T-helper 1 cell treated with Interleukin-12 subunit alpha and Interleukin-12 subunit beta and Interleukin-4 antibody, amounts not matched to agents 30 μg/mL and 1 μg/mL, for 36 hours (primary cell): ENCODE measurements around the gene ANXA5.
"Not testable (repeated sequence)": the region's sequence is repeated elsewhere in the genome, so short reads cannot be mapped to it uniquely, and the experiment has no call there.

Experiments used
- H3K27ac Mint-ChIP-seq: one replicate; pipeline ENCODE4 v1.8.0; 2021; ENCODE audit warnings: mild to moderate bottlenecking, mixed read lengths
- H3K27me3 Mint-ChIP-seq: one replicate; pipeline ENCODE4 v1.8.0; 2021; ENCODE audit warnings: low read depth, mixed read lengths
- H3K36me3 Mint-ChIP-seq: one replicate; pipeline ENCODE4 v1.8.0; 2021; ENCODE audit warnings: low read depth, mixed read lengths
- H3K4me1 Mint-ChIP-seq: one replicate; pipeline ENCODE4 v1.8.0; 2021; ENCODE audit warnings: low read depth, mixed read lengths
- H3K4me3 Mint-ChIP-seq: one replicate; pipeline ENCODE4 v1.8.0; 2021; ENCODE audit warnings: mild to moderate bottlenecking, moderate library complexity, mixed read lengths
- H3K9me3 Mint-ChIP-seq: one replicate; pipeline ENCODE4 v1.8.0; 2021; ENCODE audit warnings: mixed read lengths

Gene ANXA5

DNA sequence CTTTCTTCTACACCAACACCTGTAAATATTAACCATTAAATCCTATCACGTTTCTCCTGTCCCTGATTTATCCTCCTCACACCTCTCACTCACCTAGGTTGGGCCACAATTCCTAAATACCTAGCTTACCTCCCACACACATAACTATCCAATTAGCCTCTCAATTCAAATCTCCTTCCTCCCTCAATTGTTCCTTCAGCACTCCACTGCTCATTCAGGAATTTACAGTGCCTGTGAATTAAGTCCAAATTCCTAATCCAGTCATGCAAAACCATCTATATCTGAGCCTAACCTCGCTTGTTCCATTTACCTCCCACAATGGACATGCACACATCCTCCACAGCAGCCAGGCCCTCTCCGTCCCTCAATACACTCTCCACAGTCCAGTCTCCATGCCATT is 17.5 kb downstream of the ANXA5 start:
- H3K36me3 Mint-ChIP-seq: peaks cover 47% of the 10 kb centered on the region

DNA sequence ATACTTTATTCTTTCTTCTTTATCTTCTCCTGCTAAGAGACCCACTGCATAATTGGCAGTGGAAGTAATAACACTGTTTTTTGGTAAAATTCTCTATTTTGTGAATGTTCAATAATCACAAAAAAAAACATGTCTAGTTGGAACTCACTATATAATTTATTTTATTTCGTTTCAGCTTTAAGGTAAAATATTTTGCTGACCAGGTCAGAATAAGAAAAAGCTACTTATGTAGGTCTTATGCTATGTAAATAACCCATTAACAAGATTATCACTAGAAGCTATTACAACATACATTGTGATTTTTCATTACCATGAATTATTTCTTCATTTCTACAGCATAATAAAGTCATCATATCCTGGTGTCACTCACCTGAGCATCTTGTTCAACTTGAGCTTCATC is 19.3 kb downstream of the ANXA5 start:
- no peak overlapping the region for H3K27ac Mint-ChIP-seq
- peaks cover 44% of the 10 kb centered on the region for H3K36me3 Mint-ChIP-seq
- H3K4me1 Mint-ChIP-seq: peaks cover 2% of the 10 kb centered on the region
- H3K27me3 Mint-ChIP-seq: no peaks in the 10 kb centered on the region
- no peaks in the 10 kb centered on the region for H3K9me3 Mint-ChIP-seq
- H3K4me3 Mint-ChIP-seq: no peak overlapping the region

More for the DNA sequence above, 17.5 kb downstream of the ANXA5 start:
- H3K4me1 Mint-ChIP-seq: peaks cover 4% of the 10 kb centered on the region
- no peak overlapping the region for H3K27ac Mint-ChIP-seq
- H3K9me3 Mint-ChIP-seq: no peaks in the 10 kb centered on the region
- H3K27me3 Mint-ChIP-seq: no peaks in the 10 kb centered on the region
- no peak overlapping the region for H3K4me3 Mint-ChIP-seq

DNA sequence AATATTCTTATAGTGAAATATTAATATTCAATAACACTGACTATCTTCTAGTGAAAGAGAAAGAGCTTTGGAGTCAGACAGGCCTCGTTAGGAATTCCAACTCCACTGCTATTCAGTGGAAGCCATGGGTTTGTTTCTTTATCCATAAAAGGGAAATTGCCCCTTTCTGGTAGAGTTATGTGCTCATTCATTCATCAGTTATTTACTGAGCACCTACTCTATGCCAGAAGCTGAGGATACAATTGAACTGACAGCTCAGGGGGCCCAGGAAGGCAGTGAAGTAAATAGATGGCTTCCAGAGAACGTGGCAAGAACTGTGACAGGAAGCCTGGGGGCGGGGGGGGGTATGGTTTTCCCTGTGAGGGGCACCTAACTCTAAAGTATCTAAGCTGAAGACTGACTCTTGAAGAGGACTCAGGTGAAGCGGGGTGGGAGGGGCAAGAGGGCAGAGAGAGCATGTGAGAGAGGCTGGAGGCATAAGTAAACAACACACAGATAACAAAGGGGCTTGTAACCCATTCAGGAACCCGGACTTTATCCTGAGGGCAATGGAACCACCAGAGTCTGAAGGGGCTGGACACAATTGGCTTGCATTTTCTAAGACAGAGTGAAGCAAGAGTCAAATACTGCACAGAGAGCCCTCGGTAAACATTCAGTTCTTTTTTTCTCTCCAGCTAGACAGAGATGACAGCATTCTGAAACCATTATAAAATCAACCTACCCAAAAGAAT is 20.3 kb downstream of the ANXA5 start:
- no peak overlapping the region for H3K4me3 Mint-ChIP-seq
- peaks cover 51% of the 10 kb centered on the region for H3K36me3 Mint-ChIP-seq
- no peak overlapping the region for H3K27ac Mint-ChIP-seq
- H3K27me3 Mint-ChIP-seq: no peaks in the 10 kb centered on the region
- H3K9me3 Mint-ChIP-seq: no peaks in the 10 kb centered on the region
- H3K4me1 Mint-ChIP-seq: peaks cover 2% of the 10 kb centered on the region

DNA sequence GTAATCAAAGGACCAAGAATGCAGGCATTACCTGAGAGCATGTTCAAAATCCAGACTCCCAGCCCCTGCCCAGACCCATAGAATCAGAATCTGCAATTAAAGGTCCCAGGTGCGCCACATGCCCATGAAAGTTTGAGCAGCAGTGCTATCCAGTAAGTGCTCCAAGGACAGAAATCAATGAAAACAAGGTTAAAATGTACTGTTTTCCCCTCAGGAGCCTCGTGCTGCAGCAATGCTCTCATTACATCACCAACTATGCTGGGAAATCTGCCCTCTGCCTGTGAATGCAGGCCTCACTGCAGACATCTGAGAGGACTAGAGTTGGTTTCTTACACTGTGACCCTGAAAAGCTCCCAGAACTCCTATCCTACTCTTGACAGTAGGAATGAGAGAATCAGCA is 21.1 kb downstream of the ANXA5 start:
- Mint-ChIP-seq H3K27ac (no peak overlapping the region), H3K4me3 (no peak overlapping the region), H3K36me3 (peaks cover 51% of the 10 kb centered on the region)

DNA sequence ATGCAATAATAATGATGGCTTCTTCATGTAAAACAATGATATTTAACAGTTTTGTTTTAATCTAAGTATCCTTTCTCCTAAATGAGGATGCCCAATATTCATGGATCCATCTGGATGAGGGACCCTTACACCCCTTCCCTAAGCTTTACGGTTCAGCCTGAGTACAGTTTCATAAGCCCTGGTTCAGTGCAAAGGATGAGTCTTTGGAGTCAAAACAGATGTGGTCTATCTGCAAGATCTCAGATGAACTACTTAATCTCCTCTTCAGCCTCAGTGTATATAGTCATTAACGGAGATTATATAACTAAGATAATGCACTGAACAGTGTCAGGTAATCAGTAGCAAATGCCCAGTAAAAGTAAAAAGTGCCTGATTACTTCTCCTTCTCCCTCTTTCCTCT is 22.1 kb downstream of the ANXA5 start:
- Mint-ChIP-seq H3K36me3 (peaks cover 48% of the 10 kb centered on the region), H3K27me3 (no peaks in the 10 kb centered on the region), H3K9me3 (no peaks in the 10 kb centered on the region), H3K27ac (no peak overlapping the region), H3K4me3 (no peak overlapping the region), H3K4me1 (peaks cover 2% of the 10 kb centered on the region)

More for the DNA sequence above, 21.1 kb downstream of the ANXA5 start:
- H3K4me1 Mint-ChIP-seq: peaks cover 2% of the 10 kb centered on the region
- no peaks in the 10 kb centered on the region for H3K9me3 Mint-ChIP-seq
- H3K27me3 Mint-ChIP-seq: no peaks in the 10 kb centered on the region

DNA sequence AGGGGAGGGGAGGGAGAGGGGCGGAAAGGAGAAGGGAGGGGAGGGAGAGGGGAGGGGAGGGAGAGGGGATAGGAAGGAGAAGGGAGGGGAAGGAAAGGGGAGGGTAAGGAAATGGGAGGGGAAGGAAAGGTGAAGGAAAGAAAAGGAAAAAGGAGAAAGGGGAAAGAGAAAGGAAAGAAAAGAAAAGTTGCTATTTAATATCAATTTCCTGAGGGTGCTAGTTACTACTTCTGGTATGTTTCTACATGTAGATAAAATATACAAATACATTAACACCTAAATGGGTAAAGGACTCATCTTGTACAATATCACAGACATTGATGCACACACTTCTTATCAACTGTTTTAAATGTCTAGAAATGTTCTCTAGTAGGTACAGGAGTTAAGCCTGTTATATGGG is 22.6 kb downstream of the ANXA5 start:
- Mint-ChIP-seq H3K27ac (no peak overlapping the region), H3K4me3 (no peak overlapping the region), H3K27me3 (no peaks in the 10 kb centered on the region), H3K36me3 (peaks cover 48% of the 10 kb centered on the region), H3K4me1 (peaks cover under 1% of the 10 kb centered on the region), H3K9me3 (no peaks in the 10 kb centered on the region)

DNA sequence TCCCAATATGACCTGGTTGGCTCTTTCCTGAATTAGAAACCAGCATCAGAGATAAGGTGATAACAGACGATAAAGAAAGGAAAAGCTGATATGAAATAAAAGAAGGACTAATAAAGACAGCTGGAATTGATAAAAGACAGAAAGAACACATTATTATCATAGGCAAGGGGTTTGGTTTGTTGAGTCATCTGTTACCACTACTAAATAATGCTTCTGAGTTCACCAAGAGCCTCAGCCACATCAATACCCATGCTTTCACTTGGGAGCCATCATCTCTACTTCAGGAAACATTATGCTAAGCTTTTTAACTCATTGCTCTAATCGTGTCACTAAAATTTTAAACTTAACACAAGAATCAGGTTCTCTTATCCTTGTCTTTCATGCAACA is 27.6 kb downstream of the ANXA5 start:
- H3K9me3 Mint-ChIP-seq: no peaks in the 10 kb centered on the region
- no peaks in the 10 kb centered on the region for H3K27me3 Mint-ChIP-seq
- peaks cover 52% of the 10 kb centered on the region for H3K36me3 Mint-ChIP-seq
- no peak overlapping the region for H3K27ac Mint-ChIP-seq
- H3K4me1 Mint-ChIP-seq: no peaks in the 10 kb centered on the region
- H3K4me3 Mint-ChIP-seq: no peak overlapping the region

DNA sequence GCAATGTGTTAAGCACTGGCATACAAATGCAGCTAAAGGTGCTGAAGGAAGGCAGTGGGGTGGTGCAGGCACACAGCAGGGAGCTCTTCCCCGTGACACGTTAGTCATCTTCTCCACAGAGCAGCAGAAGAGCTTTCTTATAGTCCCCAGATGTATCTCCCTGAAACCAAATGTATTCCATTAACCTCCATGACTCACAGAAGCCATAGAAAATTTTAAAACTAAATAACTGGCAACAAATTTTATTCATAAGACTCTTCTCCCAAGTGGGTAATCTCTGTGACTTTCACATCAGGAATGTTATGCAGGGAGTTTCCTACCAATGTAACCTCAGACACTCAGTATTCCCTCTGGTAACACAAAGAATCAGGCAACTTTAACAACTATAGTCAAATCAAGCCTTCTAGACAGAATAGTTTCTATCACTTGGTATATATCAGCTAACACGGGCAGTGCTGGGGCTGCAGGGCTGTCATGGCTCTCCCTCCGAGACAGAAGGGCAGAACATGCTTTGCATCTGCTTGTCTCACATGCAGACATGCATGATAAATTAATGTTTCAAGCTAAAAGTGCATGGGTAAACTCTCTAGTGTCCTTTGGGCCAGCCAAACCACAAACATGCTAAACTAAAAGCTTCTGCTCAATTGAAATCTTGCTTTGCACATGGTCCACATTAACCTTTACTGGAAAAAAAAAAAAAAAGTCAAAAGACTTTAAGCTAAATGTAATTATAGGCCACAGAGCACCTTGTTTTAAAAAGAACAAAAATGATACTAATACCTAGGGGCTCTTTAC is 28.2 kb downstream of the ANXA5 start:
- peaks cover 53% of the 10 kb centered on the region for H3K36me3 Mint-ChIP-seq

DNA sequence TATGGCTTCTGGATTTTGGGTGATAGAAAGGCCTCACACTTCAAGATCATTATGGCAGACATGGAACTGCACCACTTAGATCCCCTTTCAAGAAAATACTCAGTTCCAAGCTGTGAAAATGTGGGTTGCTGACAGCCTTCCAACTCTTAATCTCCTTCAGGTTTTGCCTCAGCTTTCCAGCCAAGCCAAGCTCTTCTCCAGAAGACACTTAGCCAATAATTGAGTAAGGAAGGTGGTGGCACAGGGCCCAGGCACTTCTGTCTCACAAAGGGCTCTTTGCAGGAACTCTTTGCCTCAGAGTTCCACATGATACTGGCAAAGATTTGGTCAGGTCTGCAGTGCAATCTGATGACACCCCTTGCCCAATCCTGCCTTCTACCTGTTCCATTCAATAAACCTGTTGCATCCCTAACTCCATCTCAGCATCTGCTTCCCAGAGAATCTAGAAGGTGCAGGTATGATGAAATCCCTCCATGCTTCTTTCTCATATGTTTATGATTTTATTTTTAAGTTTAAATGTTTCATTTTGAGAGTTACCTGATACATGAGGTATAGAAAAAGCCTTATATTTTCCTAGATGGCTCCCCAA is 30.6 kb downstream of the ANXA5 start:
- no peak overlapping the region for H3K27ac Mint-ChIP-seq
- peaks cover 47% of the 10 kb centered on the region for H3K36me3 Mint-ChIP-seq
- no peaks in the 10 kb centered on the region for H3K9me3 Mint-ChIP-seq
- no peak overlapping the region for H3K4me3 Mint-ChIP-seq
- no peaks in the 10 kb centered on the region for H3K4me1 Mint-ChIP-seq
- no peaks in the 10 kb centered on the region for H3K27me3 Mint-ChIP-seq

More for the DNA sequence above, 28.2 kb downstream of the ANXA5 start:
- Mint-ChIP-seq H3K9me3 (no peaks in the 10 kb centered on the region), H3K27ac (no peak overlapping the region), H3K4me1 (no peaks in the 10 kb centered on the region), H3K27me3 (no peaks in the 10 kb centered on the region), H3K4me3 (no peak overlapping the region)

DNA sequence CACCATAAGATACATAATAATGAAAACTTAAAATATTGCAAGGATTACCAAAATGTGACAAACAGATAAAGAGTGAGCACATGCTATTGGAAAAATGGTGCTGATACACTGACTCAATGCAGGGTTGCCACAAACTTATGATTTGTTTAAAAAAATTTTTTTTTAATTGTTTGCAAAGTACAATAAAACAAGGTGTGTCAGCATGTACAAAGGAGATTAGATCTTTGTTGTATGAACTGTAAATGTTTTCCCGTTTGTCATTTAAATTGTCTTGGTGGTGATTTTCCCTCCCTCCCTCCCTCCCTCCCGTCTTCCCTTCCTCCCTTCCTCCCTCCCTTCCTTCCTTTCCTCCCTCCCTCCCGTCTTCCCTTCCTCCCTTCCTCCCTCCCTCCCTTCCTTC is 31.4 kb downstream of the ANXA5 start:
- Mint-ChIP-seq H3K27me3 (no peaks in the 10 kb centered on the region), H3K36me3 (peaks cover 45% of the 10 kb centered on the region), H3K9me3 (no peaks in the 10 kb centered on the region), H3K27ac (peak overlapping the region; percentile 23), H3K4me1 (peaks cover 3% of the 10 kb centered on the region), H3K4me3 (no peak overlapping the region)

DNA sequence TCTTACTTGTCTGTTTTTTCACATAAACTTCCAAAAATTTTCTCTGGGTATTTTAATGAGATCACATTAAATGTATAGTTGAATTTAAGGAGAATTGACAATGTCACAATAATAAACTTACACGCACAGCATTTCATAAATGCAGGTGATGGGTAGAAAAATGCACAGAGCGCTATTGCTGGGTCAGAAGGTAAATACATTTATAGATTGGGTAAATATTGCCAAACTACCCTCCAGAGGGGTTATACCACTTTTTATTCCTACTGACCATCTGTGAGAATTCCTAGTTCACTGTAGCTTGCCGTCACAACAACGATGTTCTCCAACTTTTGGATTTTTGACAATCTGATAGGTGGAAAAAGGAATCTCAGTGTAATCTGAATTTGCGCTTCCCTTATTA is 34.6 kb downstream of the ANXA5 start:
- no peak overlapping the region for H3K27ac Mint-ChIP-seq
- H3K4me1 Mint-ChIP-seq: peaks cover 3% of the 10 kb centered on the region
- no peak overlapping the region for H3K4me3 Mint-ChIP-seq
- no peaks in the 10 kb centered on the region for H3K9me3 Mint-ChIP-seq
- peaks cover 25% of the 10 kb centered on the region for H3K36me3 Mint-ChIP-seq
- H3K27me3 Mint-ChIP-seq: peaks cover 7% of the 10 kb centered on the region

DNA sequence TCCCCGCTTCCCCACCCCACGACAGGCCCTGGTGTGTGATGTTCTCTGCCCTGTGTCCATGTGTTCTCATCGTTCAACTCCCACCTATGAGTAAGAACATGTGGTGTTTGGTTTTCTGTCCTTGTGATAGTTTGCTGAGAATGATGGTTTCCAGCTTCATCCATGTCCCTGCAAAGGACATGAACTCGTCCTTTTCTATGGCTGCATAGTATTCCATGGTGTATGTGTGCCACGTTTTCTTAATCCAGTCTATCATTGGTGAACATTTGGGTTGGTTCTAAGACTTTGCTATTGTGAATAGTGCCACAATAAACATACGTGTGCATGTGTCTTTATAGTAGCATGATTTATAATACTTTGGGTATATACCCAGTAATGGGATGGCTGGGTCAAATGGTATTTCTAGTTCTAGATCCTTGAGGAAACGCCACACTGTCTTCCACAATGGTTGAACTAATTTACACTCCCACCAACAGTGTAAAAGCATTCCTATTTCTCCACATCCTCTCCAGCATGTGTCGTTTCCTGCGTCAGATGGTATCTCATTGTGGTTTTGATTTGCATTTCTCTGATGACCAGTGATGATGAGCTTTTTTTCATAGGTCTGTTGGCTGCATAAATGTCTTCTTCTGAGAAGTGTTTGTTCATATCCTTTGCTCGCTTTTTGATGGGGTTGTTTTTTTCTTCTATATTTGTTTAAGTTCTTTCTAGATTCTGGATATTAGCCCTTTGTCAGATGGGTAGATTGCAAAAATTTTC is 36.4 kb downstream of the ANXA5 start:
- peaks cover 21% of the 10 kb centered on the region for H3K27me3 Mint-ChIP-seq
- not testable (repeated sequence) for H3K27ac Mint-ChIP-seq, H3K4me1 Mint-ChIP-seq, H3K4me3 Mint-ChIP-seq, H3K9me3 Mint-ChIP-seq
- H3K36me3 Mint-ChIP-seq: peaks cover 12% of the 10 kb centered on the region

DNA sequence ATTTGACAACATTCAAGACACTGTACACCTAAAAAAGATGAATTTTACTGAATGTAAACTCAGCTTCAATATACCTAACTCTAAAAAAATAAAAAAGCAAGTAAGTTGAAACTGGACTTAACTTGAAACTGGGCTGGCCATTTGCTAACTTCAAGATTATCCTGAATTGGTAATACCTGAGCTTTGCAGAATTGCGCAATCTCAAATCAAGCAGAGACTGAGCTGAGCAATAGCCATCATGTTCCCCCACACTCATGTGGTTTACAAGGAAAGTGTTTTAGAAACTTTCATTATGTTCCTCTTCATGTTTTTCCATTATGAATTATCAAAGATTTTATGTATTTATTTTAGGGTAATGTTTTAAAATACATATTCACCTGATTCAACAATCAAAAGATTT is 38.7 kb downstream of the ANXA5 start:
- no peaks in the 10 kb centered on the region for H3K9me3 Mint-ChIP-seq
- H3K36me3 Mint-ChIP-seq: peaks cover 6% of the 10 kb centered on the region
- no peak overlapping the region for H3K27ac Mint-ChIP-seq
- peaks cover 3% of the 10 kb centered on the region for H3K4me1 Mint-ChIP-seq
- peaks cover 26% of the 10 kb centered on the region for H3K27me3 Mint-ChIP-seq
- no peak overlapping the region for H3K4me3 Mint-ChIP-seq

DNA sequence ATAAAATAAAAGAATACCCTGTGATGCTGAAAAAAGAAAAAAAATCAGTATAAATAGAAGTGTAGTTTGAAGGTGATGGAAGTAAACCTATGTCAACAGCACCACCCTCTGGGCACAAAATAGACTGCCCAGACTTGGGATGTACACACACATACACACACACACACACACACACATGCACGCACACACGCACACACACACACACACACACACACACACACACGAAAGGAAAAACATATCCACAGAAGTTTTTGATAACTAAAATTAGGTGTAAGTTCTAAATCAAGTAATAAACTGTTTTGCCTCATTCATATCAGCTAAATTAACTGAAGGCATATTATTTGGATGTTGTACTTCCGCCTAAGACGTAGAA is 40.5 kb downstream of the ANXA5 start:
- Mint-ChIP-seq H3K27ac (no peak overlapping the region), H3K4me3 (no peak overlapping the region), H3K27me3 (peaks cover 37% of the 10 kb centered on the region), H3K4me1 (peaks cover 3% of the 10 kb centered on the region), H3K9me3 (no peaks in the 10 kb centered on the region), H3K36me3 (peaks cover 1% of the 10 kb centered on the region)
